NCI-H748 (cell line): Measurements from ENCODE around the gene KICS2.

Experiments used
- DNase-seq: peaks from one replicate; lab custom pipeline; 2025; ENCODE audit not compliant: unreplicated experiment; lab: John Stamatoyannopoulos, UW

The KICS2 gene

DNA sequence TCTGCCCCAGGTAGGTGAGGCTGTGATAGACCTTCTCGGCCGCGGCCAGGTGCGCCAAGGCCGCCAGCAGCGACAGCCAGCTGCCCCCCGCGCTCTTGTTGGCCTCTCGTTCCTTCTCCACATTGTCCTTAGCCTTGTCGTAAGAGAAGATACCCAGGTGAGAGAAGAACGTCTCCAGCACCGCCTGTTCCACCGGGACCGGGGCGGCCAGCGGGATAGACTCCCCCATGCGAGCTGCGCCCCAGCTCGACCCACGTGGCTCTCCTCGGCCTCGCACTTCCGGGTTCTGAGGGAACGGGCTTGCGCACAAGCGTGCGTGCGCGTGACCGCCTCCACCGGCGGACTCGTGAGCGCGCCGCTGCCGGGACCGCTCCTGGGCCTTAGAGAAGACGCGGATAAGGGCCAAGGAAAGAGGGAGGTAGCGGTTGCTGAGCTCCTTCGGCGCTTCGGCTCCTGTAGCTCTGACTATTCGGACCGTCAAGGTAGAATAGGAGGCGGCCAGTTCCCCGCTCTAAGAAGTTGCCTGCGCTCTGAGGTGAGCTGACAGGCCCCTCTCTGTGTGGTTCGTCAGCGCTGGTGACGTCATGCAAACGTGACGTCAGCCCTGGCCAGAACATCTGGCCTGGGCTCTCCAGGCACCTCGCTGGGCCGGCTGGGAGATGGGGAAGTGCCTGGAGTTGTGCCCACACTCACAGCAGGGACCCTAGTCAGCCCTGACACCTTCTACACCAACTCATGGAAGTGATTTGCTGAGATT, at the start of gene KICS2:
Gene KICS2, minus strand, starts transcription at position 288 of the 757 bp plus-strand sequence. Its CDS starts 59 bp downstream, at position 229.
- peak; percentile 95 for DNase-seq

GRCh38 chr12:64270411-64270810, 48.3 kb upstream of the KICS2 start:
- no peak for DNase-seq

GRCh38 chr12:64269161-64269560, 47.1 kb upstream of the KICS2 start:
- peak; percentile 20 for DNase-seq

- DNase-seq = no peak
Measured at GRCh38 chr12:64268409-64268808, 46.3 kb upstream of the KICS2 start.

DNA sequence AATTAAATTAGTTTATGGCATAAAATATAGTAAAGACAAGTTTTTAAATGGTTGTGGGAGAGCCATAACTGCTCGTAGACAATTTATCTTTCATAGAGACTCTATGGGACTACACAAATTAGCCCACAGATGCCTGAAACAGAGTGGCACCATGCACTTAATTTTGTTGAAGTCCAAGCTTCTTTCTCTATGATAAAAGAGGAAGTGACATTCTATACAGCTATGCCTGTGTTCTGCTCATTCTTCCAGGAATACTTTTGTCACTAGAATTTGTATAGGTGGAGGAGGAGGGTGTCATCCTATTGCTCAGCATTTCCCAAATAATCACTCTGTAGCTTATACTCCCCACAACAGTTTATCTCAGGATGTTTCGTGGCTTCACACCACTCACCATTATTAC, 43.7 kb upstream of the KICS2 start:
- no peak for DNase-seq

DNA sequence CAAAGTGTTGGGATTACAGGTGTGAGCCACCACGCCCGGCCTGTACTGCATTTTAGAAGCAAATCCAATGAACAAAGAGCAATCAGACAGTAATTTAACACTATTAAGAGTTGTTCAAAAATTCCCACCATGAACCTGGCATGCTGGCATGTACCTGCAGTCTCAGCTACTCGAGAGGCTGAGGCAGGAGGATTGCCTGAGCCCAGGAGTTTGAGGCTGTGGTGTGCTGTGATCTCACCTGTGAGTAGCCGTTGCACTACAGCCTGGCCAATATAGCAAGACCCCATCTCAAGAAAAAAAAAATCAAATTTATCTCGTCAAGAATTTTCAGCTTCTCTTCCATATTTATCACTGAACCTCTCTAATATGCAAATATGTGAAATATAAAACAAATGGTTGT, 39.7 kb upstream of the KICS2 start:
- DNase-seq = no peak

- peak; percentile 12 for DNase-seq
Measured at GRCh38 chr12:64258576-64258975, 36.5 kb upstream of the KICS2 start.

- DNase-seq = peak; percentile 80
Measured at GRCh38 chr12:64256166-64256800, 34.2 kb upstream of the KICS2 start.

DNA sequence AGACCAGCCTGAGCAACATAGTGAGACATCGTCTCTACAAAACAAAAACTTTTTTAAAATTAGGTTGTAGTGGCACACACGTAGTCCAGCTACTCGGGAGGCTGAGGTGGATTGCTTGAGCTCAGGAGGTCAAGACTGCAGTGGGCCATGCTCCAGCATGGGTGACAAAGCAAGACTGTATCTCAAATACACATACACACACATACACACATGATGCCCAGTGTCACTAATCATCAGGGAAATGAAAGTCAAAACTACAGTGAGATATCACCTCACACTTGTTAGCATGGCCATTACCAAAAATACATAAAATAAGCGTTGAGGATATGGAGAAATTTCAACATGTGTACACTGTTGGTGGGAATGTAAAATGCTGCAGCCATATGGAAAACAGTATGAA, 33.2 kb upstream of the KICS2 start:
- DNase-seq = no peak

DNA sequence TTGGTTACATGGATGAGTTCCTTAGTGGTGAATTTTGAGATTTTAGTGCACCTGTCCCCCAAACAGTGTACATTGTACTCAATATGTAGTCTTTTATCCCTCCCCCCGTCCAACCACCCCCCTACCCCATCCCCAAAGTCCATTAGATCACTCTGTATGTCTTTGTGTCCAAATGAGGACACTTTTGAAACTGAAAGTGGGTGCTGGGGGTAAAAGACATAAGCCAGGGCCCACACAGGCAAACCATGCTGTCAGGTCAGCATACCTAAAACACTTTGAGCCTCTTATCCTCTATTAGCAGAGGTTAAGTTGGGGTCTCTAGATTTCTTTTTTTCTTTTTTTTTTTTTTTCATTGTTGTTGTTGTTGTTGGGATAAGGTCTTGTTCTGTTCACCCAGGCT, 31.3 kb upstream of the KICS2 start:
- DNase-seq = no peak

DNA sequence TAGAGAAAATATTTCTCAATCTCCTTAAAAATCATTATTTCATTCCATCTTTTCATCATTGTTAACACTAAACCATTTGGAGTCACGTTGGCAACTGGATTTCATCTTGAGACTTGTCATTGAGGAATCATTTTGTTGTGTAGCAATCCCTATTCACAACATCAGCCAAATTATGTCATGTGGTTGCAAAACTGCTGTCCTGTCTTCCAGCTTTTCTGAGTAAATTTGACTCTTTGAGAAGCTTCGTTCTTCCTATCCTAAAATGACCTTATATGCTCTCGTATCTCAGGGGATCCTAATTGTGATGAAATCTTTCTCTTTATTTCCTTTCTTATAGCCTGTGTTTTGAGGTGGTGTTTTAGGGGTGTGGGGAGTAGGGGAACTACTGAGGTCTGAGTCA, 30.6 kb upstream of the KICS2 start:
- no peak for DNase-seq

- peak; percentile 20 for DNase-seq
Measured at GRCh38 chr12:64243809-64244208, 21.7 kb upstream of the KICS2 start.

DNA sequence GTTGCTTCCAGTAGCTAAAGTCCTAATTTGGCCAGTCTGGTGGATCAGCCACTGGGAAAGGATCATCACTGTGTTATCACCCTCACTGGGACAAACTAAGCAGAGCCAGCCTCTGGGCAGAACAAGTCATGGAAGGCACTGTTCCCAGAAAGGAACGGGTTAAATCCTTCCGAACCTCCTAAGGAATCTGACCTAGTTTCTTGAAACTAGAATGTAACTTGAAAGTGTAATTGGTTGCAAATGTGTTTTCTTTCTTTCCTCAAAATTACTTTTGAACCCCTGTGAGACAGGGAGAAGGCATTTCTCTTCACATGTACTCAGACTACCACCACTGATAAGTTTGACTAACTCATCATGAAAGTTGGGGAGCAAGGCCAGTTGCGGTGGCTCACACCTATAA, 18.7 kb upstream of the KICS2 start:
- no peak for DNase-seq

DNA sequence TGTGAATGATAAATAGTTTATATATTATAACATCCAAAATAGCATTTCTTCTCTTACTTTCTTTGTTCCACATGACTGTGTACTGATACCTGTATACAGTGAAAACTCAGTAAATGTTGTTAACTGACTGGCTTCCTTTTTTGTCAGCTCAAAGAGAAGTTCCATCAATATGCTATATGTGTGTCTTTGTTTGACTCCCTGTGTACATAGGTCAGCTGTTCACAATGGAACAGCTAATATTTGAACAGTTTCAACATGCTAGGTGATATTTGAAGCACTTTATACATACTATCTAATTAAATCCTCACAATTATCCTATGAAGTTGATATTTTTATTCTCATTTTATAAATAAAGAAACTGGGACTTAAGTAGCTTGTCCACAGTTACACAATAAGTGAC, 15.3 kb upstream of the KICS2 start:
- peak; percentile 82 for DNase-seq

- DNase-seq = no peak
Measured at GRCh38 chr12:64236549-64236948, 14.5 kb upstream of the KICS2 start.

DNA sequence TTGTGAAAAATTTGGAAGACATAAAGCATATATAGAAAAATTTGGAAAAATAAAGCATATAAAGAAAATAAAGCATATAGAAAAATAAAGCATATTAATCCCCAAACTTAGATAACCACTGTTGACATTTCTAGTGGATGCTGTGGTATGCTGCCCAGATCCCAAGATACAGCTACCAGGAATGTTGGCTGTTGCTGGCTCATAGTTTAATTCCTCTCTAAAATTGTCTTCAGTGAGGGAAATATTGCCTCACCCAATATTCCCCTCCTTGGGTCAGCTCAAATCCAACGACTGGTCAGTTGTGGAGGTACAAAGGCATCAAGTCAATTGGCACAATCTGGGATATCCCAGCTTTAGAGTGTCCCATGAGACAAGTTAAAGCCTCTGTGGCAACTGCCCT, 10.1 kb upstream of the KICS2 start:
- no peak for DNase-seq

- no peak for DNase-seq
Measured at GRCh38 chr12:64229796-64230195, 7.7 kb upstream of the KICS2 start.

GRCh38 chr12:64229240-64229639, 7.1 kb upstream of the KICS2 start:
- no peak for DNase-seq

GRCh38 chr12:64225626-64226025, 3.5 kb upstream of the KICS2 start:
- no peak for DNase-seq

GRCh38 chr12:64221651-64222008, 466 bp downstream of the KICS2 start:
- peak; percentile 91 for DNase-seq

DNA sequence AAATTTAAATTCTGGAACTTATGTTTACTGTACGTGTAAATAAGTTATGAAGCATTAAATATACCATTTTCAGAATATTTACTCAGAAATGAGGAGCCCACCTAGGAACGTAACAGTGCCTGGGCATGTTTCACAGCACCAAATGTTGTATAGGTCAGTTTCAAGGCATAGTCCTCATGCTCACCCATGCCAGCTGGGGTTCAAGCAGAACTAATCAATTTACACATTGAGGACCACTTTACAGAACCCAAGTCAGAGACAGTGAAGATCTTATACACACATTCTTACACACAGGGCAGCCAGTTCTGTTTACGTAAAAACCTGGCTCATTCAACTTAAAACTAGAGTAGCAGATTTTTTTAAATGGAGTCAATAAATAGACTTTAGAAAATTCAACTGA, 2.0 kb downstream of the KICS2 start:
- no peak for DNase-seq

DNA sequence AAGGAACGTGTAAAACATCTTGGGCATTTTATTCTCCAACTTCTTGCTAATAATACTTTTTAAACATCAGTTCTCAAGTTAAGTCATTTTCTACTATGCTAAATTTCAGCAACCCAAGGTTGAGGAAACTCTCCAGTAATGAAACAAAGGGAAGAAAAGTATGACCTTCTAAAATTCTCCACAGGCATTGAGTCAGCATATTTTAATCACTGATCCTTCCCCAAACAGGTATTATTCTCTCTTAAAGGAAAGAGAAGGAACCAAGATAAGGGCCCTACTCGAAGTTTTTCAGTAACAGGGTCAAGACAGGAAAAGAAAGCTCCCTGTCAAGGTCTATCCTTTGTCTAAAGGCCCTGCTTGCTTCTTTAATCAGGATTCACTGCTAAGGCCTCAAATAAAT, 3.0 kb downstream of the KICS2 start:
- DNase-seq = no peak

DNA sequence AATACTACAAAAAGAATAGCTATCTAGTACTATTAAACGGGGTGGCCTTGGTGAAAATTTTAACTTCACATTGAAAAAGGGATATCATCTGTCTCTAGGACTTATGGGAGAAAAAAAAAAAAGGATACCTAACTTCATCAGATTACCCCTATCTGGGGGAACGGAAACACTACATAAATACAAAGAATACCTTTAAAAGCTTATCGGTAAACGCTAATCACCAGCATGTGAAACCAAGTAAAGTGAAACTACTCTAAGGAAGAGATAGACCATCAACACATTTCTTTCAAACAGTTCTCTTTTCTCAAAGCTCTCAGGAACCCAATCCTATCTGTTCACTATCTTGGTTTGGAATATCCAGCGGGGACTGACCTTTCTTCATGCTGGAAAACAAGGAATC, 3.5 kb downstream of the KICS2 start:
- no peak for DNase-seq
